HUES6 (cell line): ENCODE data around the gene CAST.
"Not testable (repeated sequence)": the region's sequence is repeated elsewhere in the genome, so short reads cannot be mapped to it uniquely, and the experiment has no call there.

ENCODE experiments used
- H3K27ac ChIP-seq: 2 replicates; pipeline ENCODE4 v1.7.0; 2013; ENCODE audit warnings: low read depth, mild to moderate bottlenecking, low read length, inconsistent platforms
- H3K27me3 ChIP-seq: 2 replicates; pipeline ENCODE4 v1.6.1; 2013; ENCODE audit warnings: low read length; ENCODE audit not compliant: control insufficient read depth, insufficient read depth
- H3K36me3 ChIP-seq: 2 replicates; pipeline ENCODE4 v1.6.1; 2013; ENCODE audit warnings: low read length; ENCODE audit not compliant: control insufficient read depth, insufficient read depth
- H3K4me1 ChIP-seq: 2 replicates; pipeline ENCODE4 v1.6.1; 2013; ENCODE audit warnings: low read length; ENCODE audit not compliant: control insufficient read depth, insufficient read depth
- H3K4me3 ChIP-seq: 2 replicates; pipeline ENCODE4 v1.5.1; 2013; ENCODE audit warnings: low read depth, low read length
- H3K9ac ChIP-seq: one replicate; pipeline ENCODE4 v1.6.1; 2013; ENCODE audit warnings: mild to moderate bottlenecking, low read length
- H3K9me3 ChIP-seq: 2 replicates; pipeline ENCODE4 v1.6.1; 2013; ENCODE audit warnings: low read depth, low read length; ENCODE audit not compliant: control insufficient read depth, insufficient read depth

CAST gene

DNA sequence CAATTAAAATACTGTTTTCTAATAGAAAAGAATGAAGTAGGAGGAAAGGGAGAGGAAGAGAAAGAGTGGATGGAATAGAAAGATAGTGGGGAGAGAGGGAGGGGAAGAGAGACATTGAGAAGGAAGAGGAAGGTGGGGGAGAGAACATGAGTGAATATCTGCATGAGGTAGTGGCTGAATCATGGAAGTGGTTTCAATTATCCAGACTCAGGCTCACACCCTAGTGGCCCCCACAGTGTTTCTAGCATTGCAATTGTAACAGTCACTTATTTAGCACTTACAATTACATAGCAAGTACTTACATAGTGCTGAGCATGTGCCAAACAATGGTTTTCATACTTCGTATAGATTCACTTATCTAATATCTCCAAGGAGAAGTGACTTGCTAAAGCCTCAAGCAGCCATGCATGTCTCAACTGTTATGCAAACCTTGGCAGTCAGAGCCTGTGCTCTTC lies 72.7 kb downstream of the CAST start:
- H3K4me1 ChIP-seq = peaks cover 17% of the 10 kb centered on the region
- no peaks in the 10 kb centered on the region for H3K27me3 ChIP-seq
- no peaks in the 10 kb centered on the region for H3K9me3 ChIP-seq
- H3K4me3 ChIP-seq = no peak overlapping the region
- H3K9ac ChIP-seq = no peak overlapping the region
- H3K36me3 ChIP-seq = 0 out of 2 replicates have a peak, but pooled peaks cover 2% of the 10 kb centered on the region
- no peak overlapping the region for H3K27ac ChIP-seq

DNA sequence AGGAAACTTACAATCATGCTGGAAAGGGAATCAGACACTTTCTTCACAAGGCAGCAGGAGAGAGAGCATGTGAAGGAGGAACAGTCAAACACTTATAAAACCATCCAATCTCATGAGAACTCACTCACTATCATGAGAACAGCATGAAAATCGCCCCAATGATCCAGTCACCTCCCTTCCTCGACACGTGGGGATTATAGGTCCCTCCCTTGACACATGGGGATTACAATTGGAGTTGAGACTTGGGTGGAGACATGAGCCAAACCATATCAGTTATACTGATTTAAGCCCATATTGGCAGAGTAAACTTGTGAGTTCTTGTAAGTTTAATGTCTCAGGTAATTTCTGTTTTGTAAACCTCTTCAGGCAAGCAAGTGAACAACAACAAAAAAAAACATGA lies 74.8 kb downstream of the CAST start:
- H3K4me3 ChIP-seq = no peak overlapping the region
- H3K9me3 ChIP-seq = no peaks in the 10 kb centered on the region
- H3K36me3 ChIP-seq = 0 out of 2 replicates have a peak, but pooled peaks cover 6% of the 10 kb centered on the region
- no peaks in the 10 kb centered on the region for H3K27me3 ChIP-seq
- H3K4me1 ChIP-seq = peaks cover 17% of the 10 kb centered on the region
- no peak overlapping the region for H3K27ac ChIP-seq
- no peak overlapping the region for H3K9ac ChIP-seq

DNA sequence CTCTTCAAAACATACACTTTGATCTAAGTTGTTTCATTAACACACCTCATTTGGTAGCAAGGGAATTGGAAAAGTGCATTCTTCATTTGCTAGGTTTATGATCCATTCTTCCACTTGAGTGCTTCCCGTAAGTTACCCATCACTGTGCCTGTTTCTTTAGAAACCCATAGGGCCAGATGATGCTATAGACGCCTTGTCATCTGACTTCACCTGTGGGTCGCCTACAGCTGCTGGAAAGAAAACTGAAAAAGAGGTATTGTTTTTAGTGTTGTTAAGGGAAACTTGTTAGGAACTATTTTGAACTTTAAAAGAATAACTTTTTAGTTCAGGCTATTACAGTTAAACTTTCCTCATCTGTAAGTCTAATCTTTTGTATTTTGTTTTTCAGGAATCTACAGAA lies 78.9 kb downstream of the CAST start:
- Histone ChIP-seq H3K4me1 (peaks cover 17% of the 10 kb centered on the region), H3K27ac (no peak overlapping the region), H3K9ac (no peak overlapping the region), H3K9me3 (no peaks in the 10 kb centered on the region), H3K27me3 (no peaks in the 10 kb centered on the region), H3K4me3 (no peak overlapping the region), H3K36me3 (0 out of 2 replicates have a peak, but pooled peaks cover 6% of the 10 kb centered on the region)

DNA sequence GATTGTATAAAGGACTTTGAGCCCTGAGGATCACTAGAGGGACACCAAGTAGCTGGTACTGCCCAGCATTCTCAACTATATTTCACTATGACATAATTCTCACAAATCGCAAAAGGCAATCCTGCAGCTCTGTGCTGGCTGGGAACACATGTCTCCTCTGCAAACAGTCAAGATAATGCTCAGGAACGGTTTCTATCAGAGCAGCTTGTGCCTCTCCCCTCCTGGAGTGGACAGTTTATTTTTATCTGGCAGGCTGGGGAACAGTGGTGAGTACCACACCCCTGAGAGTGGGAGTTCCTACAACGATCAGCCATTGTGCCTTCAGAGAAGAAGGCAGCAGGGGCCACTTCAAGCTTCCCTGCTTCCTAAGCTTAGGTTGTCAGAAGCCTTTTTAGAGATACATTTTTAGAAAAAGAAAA lies 79.7 kb downstream of the CAST start:
- Histone ChIP-seq H3K36me3 (0 out of 2 replicates have a peak, but pooled peaks cover 6% of the 10 kb centered on the region), H3K4me3 (no peak overlapping the region), H3K4me1 (peaks cover 17% of the 10 kb centered on the region), H3K27me3 (no peaks in the 10 kb centered on the region), H3K9me3 (no peaks in the 10 kb centered on the region), H3K9ac (no peak overlapping the region), H3K27ac (no peak overlapping the region)

DNA sequence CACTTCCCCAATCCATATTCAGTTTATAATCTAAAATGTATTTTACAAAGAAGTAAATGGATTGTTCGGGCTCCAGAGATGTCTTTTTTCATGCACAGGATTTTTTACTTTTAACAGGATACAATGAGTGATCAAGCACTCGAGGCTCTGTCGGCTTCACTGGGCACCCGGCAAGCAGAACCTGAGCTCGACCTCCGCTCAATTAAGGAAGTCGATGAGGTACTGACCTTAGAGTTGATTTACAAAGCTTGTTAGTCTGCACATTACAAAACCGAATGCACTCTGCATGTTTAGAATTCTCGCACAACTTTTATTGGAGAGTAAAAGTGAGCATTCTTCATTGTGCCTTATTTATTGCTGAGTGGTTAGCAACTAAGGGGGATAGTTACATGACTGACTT lies 80.4 kb downstream of the CAST start:
- H3K27me3 ChIP-seq = no peaks in the 10 kb centered on the region
- peak overlapping the region; percentile 4; the same call in 1 of the 2 replicates for H3K27ac ChIP-seq
- H3K9me3 ChIP-seq = no peaks in the 10 kb centered on the region
- peaks cover 6% of the 10 kb centered on the region; the same call in 1 of the 2 replicates for H3K36me3 ChIP-seq
- peaks cover 17% of the 10 kb centered on the region for H3K4me1 ChIP-seq
- no peak overlapping the region for H3K4me3 ChIP-seq
- no peak overlapping the region for H3K9ac ChIP-seq

DNA sequence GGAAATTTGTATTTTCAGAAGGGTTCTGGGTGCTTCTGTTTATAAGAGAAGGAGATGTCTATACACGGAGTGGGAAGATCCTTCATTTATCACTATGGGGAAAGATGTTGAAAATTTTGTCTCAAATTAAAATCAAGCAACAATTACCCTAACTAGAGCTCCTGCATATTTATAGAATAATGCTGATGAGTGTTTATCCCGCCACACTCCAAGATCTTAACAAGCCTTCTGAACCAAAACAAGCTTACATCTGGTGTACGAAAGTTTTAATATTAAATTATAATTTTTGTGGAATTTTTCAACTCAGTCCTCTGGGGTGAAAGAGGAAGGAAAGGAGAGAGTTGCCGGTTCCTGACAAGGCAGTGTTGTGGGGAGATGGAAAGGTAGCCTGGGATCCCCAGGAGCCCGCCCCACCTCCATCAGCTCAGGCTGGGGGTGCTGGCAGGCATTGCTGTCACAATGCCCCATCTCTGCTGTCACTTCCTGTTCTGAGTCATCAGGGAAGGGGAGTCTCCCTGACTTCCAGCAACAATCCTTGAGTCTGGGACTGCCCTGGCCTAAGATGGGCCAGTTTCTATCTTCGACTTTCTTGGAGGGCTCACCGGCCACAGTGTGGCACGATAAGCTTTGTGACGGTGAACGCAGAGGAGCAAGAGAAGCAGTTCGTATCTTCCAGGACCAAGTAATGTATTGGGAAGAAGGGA lies 81.0 kb downstream of the CAST start:
- Histone ChIP-seq H3K9me3 (no peaks in the 10 kb centered on the region), H3K4me1 (peaks cover 17% of the 10 kb centered on the region), H3K4me3 (no peak overlapping the region), H3K27ac (peak overlapping the region; percentile 4; the same call in 1 of the 2 replicates), H3K27me3 (no peaks in the 10 kb centered on the region), H3K36me3 (peaks cover 7% of the 10 kb centered on the region; the same call in 1 of the 2 replicates), H3K9ac (peak overlapping the region; percentile 25)

DNA sequence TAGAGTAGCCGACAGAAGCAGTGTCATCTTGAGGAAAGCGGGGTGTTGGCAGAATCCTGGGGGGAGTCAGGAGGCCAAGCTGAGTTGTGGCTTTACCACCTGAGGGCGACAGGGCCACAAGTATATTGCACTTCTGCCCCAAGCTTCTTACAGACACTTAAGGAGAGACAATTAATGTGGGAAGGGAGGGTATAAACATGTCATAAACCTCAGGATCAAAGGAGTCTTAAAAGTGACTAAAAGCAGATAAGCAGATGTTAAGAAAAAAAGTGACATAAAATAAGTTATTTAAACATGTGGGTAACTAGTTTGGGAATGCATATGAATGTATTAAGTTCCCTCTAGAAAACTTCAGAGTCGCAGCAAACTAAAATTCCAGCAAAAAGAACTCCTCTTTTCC lies 81.6 kb downstream of the CAST start:
- Histone ChIP-seq H3K4me3 (no peak overlapping the region), H3K36me3 (peaks cover 9% of the 10 kb centered on the region; the same call in 1 of the 2 replicates), H3K4me1 (peaks cover 17% of the 10 kb centered on the region), H3K9ac (peak overlapping the region; percentile 25), H3K27ac (no peak overlapping the region), H3K27me3 (no peaks in the 10 kb centered on the region), H3K9me3 (no peaks in the 10 kb centered on the region)

DNA sequence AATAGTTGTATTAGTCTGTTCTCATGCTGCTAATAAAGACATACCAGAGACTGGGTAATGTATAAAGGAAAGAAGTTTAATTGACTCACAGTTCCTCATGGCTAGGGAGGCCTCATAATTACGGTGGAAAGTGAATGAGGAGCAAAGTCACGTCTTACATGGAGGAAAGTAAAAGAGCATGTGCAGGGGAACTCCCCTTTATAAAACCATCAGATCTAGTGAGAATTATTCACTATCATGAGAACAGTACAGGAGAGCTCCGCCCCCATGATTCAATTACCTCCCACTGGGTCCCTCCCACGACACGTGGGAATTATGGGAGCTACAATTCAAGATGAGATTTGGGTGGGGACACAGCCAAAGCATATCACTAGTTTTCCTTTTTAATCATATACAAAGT lies 82.0 kb downstream of the CAST start:
- not testable (repeated sequence) for H3K9me3 ChIP-seq, H3K36me3 ChIP-seq, H3K9ac ChIP-seq, H3K27me3 ChIP-seq, H3K4me3 ChIP-seq, H3K27ac ChIP-seq
- H3K4me1 ChIP-seq = peaks cover 17% of the 10 kb centered on the region

DNA sequence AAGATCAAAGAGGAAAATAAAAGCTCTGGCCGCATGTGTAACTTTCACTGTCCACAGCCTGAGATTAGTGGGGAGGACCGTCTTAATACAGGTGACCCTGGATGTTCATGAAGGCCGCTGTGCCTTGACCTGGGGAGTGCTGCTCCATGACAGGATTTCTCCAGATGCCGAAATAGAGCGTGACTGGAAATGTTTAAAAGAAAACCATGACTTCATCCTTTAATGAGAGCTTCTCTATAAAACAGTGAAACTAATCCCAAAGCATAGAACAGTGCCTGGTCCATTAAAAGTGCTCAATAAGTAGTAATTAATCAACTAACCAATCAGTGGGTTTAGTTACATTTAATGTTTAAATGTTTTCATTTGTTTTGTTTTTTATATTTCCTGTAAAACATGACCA lies 82.8 kb downstream of the CAST start:
- Histone ChIP-seq H3K9me3 (no peaks in the 10 kb centered on the region), H3K27me3 (no peaks in the 10 kb centered on the region), H3K9ac (no peak overlapping the region), H3K27ac (no peak overlapping the region), H3K4me1 (peaks cover 17% of the 10 kb centered on the region), H3K36me3 (peaks cover 10% of the 10 kb centered on the region; the same call in 1 of the 2 replicates), H3K4me3 (no peak overlapping the region)

DNA sequence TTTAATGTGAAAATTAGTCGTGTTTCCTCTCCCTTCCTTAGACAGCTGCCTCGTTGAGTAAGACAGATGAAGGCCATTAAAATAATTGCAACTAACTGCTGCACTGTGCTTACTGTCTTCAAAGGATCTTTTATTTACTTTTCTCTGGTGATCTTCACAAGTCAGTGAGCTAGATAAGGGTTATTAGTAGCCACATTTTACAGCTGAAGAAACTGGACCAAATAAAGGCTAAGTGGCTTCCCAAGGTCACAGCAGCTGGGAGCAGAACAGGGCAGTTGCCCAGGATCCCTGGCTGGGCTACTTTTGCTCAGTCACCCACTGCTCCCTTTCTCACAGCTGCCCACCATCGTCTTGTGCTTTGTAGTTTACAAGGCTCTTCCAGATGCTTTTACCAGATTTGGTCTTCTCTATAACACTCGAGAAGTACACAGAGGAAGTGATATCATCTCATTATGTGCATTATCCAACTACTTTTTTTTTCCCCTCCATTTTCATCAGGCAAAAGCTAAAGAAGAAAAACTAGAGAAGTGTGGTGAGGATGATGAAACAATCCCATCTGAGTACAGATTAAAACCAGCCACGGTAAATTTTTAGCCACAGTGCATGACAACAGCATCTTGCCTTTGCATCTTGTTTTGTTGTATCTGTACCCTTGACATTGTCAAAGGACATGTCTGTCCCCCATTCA lies 83.8 kb downstream of the CAST start:
- H3K27ac ChIP-seq = no peak overlapping the region
- no peak overlapping the region for H3K4me3 ChIP-seq
- no peak overlapping the region for H3K9ac ChIP-seq
- peaks cover 17% of the 10 kb centered on the region for H3K4me1 ChIP-seq
- no peaks in the 10 kb centered on the region for H3K9me3 ChIP-seq
- H3K36me3 ChIP-seq = peaks cover 10% of the 10 kb centered on the region; the same call in 1 of the 2 replicates
- H3K27me3 ChIP-seq = no peaks in the 10 kb centered on the region

DNA sequence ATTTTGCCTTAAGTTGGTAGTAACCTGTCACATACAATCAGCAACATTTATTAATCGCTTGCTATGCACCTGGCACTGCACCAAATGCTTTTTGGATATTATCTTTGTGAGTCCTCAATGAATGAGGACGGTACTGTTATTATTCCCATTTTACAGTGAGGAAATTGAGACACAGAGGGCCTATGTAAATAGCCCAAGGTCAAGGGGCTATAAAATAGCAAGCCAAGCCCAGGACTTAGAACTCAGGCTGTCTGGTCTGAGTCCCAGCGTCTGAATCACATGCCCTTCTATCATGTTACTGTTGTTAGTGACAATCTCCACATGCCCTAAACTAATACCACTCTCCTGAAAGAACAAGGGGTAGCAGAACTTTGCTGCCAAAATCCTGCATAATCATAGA lies 85.5 kb downstream of the CAST start:
- Histone ChIP-seq H3K9ac (no peak overlapping the region), H3K27me3 (no peaks in the 10 kb centered on the region), H3K4me3 (no peak overlapping the region), H3K36me3 (peaks cover 6% of the 10 kb centered on the region; the same call in 1 of the 2 replicates), H3K9me3 (no peaks in the 10 kb centered on the region), H3K27ac (no peak overlapping the region), H3K4me1 (peaks cover 13% of the 10 kb centered on the region)
